Progenitor cell of endocrine pancreas (in vitro differentiated cells): ENCODE measurements around the gene NKG7. TPM values are rescaled to one million over a fixed set of nuclear protein-coding genes. Genes with fewer than 3 reads are reported as not detected.

ENCODE experiments used
- DNase-seq: peaks from one replicate; pipeline ENCODE4 v3.0.0; 2021; ENCODE audit warnings: low spot score; ENCODE audit not compliant: unreplicated experiment
- H3K27ac Mint-ChIP-seq: 2 replicates; pipeline ENCODE4 v1.8.0; 2021; ENCODE audit warnings: mild to moderate bottlenecking, moderate library complexity, mixed read lengths
- H3K27me3 Mint-ChIP-seq: 2 replicates; pipeline ENCODE4 v1.8.0; 2021; ENCODE audit warnings: mixed read lengths
- H3K36me3 Mint-ChIP-seq: 2 replicates; pipeline ENCODE4 v1.8.0; 2022; ENCODE audit warnings: mixed read lengths; ENCODE audit not compliant: insufficient read depth
- H3K4me1 Mint-ChIP-seq: 2 replicates; pipeline ENCODE4 v1.8.0; 2021; ENCODE audit warnings: low read depth, mixed read lengths
- H3K4me3 Mint-ChIP-seq: 2 replicates; pipeline ENCODE4 v1.8.0; 2021; ENCODE audit warnings: low read depth, mild to moderate bottlenecking, moderate library complexity, mixed read lengths
- H3K9me3 Mint-ChIP-seq: 2 replicates; pipeline ENCODE4 v1.8.0; 2021; ENCODE audit warnings: low read depth, mixed read lengths
- total RNA-seq: library from RNA; stranded (reverse); gene quantifications from 2 replicates; pipeline ENCODE4 v1.2.1, GENCODE V29; 2021
- TF ChIP-seq, protein P1 (sequence below): fragments of 200-600 bp; sonication (generic); IDR thresholded peaks from one replicate; pipeline ENCODE4 v1.5.0; 2021; ENCODE audit warnings: antibody characterized with exemption, mild to moderate bottlenecking; ENCODE audit not compliant: unreplicated experiment

The NKG7 gene
- total RNA-seq, 1 donor from 2014 or later: not detected

DNA sequence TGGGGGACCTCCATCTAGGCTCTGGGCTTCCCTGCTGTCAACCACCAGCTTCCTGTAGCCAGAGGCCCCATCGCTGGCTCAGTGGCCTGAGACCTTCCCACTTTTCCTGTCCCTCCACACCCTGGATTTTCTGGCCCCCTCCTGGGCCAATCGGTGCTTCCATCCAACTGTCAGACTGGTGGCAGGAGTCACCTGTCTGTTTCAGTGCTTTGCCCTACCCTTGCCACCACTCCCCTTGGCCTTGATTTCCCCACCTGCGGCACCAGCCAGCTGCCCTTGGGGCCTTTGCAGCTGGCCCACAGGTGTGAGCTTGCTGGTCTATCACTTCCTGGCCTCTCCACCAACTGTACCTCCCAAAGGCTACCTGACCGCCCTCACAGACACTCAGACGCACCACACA is 43.0 kb downstream of the NKG7 start:
- Mint-ChIP-seq H3K27ac (no peak overlapping the region), H3K4me3 (no peak overlapping the region), H3K27me3 (no peaks in the 10 kb centered on the region), H3K9me3 (peaks cover 4% of the 10 kb centered on the region), H3K4me1 (peaks cover 8% of the 10 kb centered on the region), H3K36me3 (peaks cover 30% of the 10 kb centered on the region)
- DNase-seq: no peak
- TF ChIP-seq, protein P1, sequence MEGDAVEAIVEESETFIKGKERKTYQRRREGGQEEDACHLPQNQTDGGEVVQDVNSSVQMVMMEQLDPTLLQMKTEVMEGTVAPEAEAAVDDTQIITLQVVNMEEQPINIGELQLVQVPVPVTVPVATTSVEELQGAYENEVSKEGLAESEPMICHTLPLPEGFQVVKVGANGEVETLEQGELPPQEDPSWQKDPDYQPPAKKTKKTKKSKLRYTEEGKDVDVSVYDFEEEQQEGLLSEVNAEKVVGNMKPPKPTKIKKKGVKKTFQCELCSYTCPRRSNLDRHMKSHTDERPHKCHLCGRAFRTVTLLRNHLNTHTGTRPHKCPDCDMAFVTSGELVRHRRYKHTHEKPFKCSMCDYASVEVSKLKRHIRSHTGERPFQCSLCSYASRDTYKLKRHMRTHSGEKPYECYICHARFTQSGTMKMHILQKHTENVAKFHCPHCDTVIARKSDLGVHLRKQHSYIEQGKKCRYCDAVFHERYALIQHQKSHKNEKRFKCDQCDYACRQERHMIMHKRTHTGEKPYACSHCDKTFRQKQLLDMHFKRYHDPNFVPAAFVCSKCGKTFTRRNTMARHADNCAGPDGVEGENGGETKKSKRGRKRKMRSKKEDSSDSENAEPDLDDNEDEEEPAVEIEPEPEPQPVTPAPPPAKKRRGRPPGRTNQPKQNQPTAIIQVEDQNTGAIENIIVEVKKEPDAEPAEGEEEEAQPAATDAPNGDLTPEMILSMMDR: no peak

- no peak for DNase-seq
- Mint-ChIP-seq H3K27ac (no peak overlapping the region), H3K36me3 (peaks cover 35% of the 10 kb centered on the region), H3K4me3 (no peak overlapping the region), H3K27me3 (no peaks in the 10 kb centered on the region), H3K4me1 (peaks cover 8% of the 10 kb centered on the region), H3K9me3 (peaks cover 4% of the 10 kb centered on the region)
- TF ChIP-seq, protein P1: peak; percentile 24
These were observed 45.1 kb downstream of the NKG7 start for GRCh38 chr19:51327066-51328001.

DNA sequence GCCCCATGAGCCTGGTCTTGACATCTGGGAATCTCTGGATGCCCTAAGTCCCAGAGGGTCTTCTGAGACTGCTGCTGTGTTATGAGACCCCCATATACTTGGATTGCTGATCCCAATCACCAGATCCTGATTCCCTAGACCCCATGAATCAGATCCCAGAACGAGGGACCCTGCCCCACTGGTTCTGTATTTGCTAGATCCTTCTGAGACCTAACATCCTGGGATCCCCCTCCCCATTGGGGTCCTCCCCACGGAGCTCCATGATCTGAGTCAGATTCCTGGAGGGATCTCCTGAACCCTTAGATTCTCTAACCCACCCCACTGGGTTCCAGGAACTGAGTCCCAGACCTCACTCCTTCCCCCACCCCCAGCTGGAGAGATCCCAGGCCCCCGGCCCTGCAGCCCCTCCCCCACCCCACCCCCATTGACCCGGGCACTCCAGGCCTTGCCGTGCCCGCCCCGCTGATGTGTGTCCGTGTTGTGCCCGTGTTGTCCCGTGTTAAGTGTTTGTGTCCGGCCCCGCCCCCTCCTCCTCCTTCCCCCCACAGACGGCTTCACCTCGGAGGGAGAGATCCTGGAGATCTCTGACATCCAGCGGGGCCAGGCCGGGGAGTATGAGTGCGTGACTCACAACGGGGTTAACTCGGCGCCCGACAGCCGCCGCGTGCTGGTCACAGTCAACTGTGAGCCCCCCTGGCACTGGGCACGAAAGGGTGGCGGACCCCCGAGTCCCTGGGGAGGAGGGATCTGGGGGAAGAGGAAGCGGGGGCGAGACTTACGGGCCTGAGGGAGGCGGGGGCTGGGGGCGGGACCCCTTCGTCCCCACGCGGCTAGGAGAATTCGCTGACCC is 46.0 kb downstream of the NKG7 start:
- peaks cover 1% of the 10 kb centered on the region for H3K4me1 Mint-ChIP-seq
- no peak overlapping the region for H3K4me3 Mint-ChIP-seq
- no peak for DNase-seq
- no peak overlapping the region for H3K27ac Mint-ChIP-seq
- peaks cover 4% of the 10 kb centered on the region for H3K9me3 Mint-ChIP-seq
- peaks cover 31% of the 10 kb centered on the region for H3K36me3 Mint-ChIP-seq
- no peaks in the 10 kb centered on the region for H3K27me3 Mint-ChIP-seq
- TF ChIP-seq, protein P1: no peak

GRCh38 chr19:51325161-51325976 is 47.1 kb downstream of the NKG7 start:
- TF ChIP-seq, protein P1: no peak
- Mint-ChIP-seq H3K9me3 (no peaks in the 10 kb centered on the region), H3K27me3 (no peaks in the 10 kb centered on the region), H3K27ac (peak overlapping the region; percentile 16), H3K36me3 (peaks cover 25% of the 10 kb centered on the region), H3K4me3 (no peak overlapping the region), H3K4me1 (peaks cover 5% of the 10 kb centered on the region)
- no peak for DNase-seq

DNA sequence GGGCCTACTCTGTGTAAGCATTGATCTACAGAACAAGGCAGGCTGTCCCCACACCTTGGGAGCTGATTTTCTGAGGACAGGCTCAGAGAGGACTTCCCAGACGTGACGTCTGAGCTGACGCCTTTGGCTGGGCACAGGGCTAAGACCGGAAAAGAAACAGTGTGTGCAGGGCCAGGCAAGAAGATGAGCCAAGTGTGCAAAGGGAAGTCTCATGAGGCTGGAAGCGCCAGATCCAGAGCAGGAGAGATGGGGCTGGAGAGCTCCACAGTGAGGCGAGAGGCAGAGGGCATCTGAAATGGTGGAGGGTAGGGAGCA is 48.3 kb downstream of the NKG7 start:
- Mint-ChIP-seq H3K4me3 (no peak overlapping the region), H3K27me3 (no peaks in the 10 kb centered on the region), H3K27ac (no peak overlapping the region), H3K4me1 (peaks cover 5% of the 10 kb centered on the region), H3K36me3 (peaks cover 16% of the 10 kb centered on the region), H3K9me3 (no peaks in the 10 kb centered on the region)
- TF ChIP-seq, protein P1: no peak
- DNase-seq: no peak
